Measurements from ENCODE around the gene KIAA1755.

KIAA1755 gene

GRCh38 chr20:38238829-38239228 is 21.7 kb downstream of the KIAA1755 start:
- TF ChIP-seq CTCF (IDR thresholded peaks at IDR 0.05): no peak

GRCh38 chr20:38237381-38237780 is 23.2 kb downstream of the KIAA1755 start:
- no peak for TF ChIP-seq CTCF (IDR thresholded peaks at IDR 0.05)

- no peak for TF ChIP-seq CTCF (IDR thresholded peaks at IDR 0.05)
Measured at GRCh38 chr20:38231531-38232121, 28.9 kb downstream of the KIAA1755 start.

GRCh38 chr20:38230957-38231526 is 29.5 kb downstream of the KIAA1755 start:
- no peak for TF ChIP-seq CTCF (IDR thresholded peaks at IDR 0.05)

- TF ChIP-seq CTCF (IDR thresholded peaks at IDR 0.05): no peak
Measured at GRCh38 chr20:38230253-38230551, 30.3 kb downstream of the KIAA1755 start.

- TF ChIP-seq CTCF (IDR thresholded peaks at IDR 0.05): peak; percentile 60
Measured at GRCh38 chr20:38229376-38230252, 30.9 kb downstream of the KIAA1755 start.

GRCh38 chr20:38228436-38228835 is 32.1 kb downstream of the KIAA1755 start:
- TF ChIP-seq CTCF (IDR thresholded peaks at IDR 0.05): no peak
